MM.1S (cell line): Measurements from ENCODE around the gene ARPC5.
A peak's percentile ranks its signal among the peaks of the same experiment; 100 is the strongest.

Experiments
- DNase-seq: peaks from one replicate; pipeline ENCODE4 v3.0.0-alpha.2; 2015
- H2AFZ ChIP-seq: fragments of 300-600 bp; sonication (generic); 2 replicates; pipeline ENCODE4 v1.6.0; 2016; ENCODE audit warnings: antibody characterized with exemption, low read length
- H3F3A ChIP-seq: fragments of 300-600 bp; sonication (generic); 2 replicates; pipeline ENCODE4 v1.6.1; 2016; ENCODE audit warnings: mild to moderate bottlenecking, antibody characterized with exemption, low read length, moderate library complexity, mixed read lengths; ENCODE audit not compliant: insufficient read depth
- H3K27ac ChIP-seq: fragments of 300-600 bp; sonication (generic); 2 replicates; pipeline ENCODE4 v1.5.1; 2016; ENCODE audit warnings: mild to moderate bottlenecking, low read length
- H3K27me3 ChIP-seq: fragments of 300-600 bp; sonication (generic); replicated peaks from 2 replicates; pipeline ENCODE4 v1.6.0; 2016; ENCODE audit warnings: low read length; ENCODE audit not compliant: insufficient read depth
- H3K36me3 ChIP-seq: fragments of 300-600 bp; sonication (generic); replicated peaks from 2 replicates; pipeline ENCODE4 v1.6.1; 2016; ENCODE audit warnings: mild to moderate bottlenecking, low read length, mixed read lengths; ENCODE audit not compliant: insufficient read depth
- H3K4me1 ChIP-seq: fragments of 300-600 bp; sonication (generic); 2 replicates; pipeline ENCODE4 v1.6.1; 2016; ENCODE audit warnings: low read length, mixed read lengths
- H3K4me2 ChIP-seq: fragments of 300-600 bp; sonication (generic); 2 replicates; pipeline ENCODE4 v1.6.0; 2016; ENCODE audit warnings: low read depth, low read length
- H3K4me3 ChIP-seq: fragments of 300-600 bp; sonication (generic); 2 replicates; pipeline ENCODE4 v1.5.1; 2016; ENCODE audit warnings: low read length, mixed read lengths
- H3K79me2 ChIP-seq: fragments of 300-600 bp; sonication (generic); 2 replicates; pipeline ENCODE4 v1.6.1; 2016; ENCODE audit warnings: mixed run types, low read length, mixed read lengths
- H3K9ac ChIP-seq: fragments of 300-600 bp; sonication (generic); 2 replicates; pipeline ENCODE4 v1.6.1; 2016; ENCODE audit warnings: low read length, mixed read lengths
- H3K9me2 ChIP-seq: fragments of 300-600 bp; sonication (generic); replicated peaks from 2 replicates; pipeline ENCODE4 v1.6.1; 2016; ENCODE audit warnings: mild to moderate bottlenecking, low read length, mixed read lengths; ENCODE audit not compliant: insufficient read depth
- H3K9me3 ChIP-seq: fragments of 300-600 bp; sonication (generic); replicated peaks from 2 replicates; pipeline ENCODE4 v1.6.1; 2016; ENCODE audit warnings: mild to moderate bottlenecking, low read length, mixed read lengths; ENCODE audit not compliant: insufficient read depth
- H4K20me1 ChIP-seq: fragments of 300-600 bp; sonication (generic); 2 replicates; pipeline ENCODE4 v1.6.1; 2016; ENCODE audit warnings: mild to moderate bottlenecking, low read length, moderate library complexity, mixed read lengths; ENCODE audit not compliant: insufficient read depth
- EZH2 ChIP-seq: fragments of 300-600 bp; sonication (generic); optimal IDR thresholded peaks from 2 replicates; pipeline ENCODE3; 2017; ENCODE audit warnings: low read depth, mild to moderate bottlenecking, antibody characterized with exemption, low read length, mixed read lengths
- EZH2phosphoT487 ChIP-seq: fragments of 300-600 bp; sonication (generic); IDR thresholded peaks from 2 replicates; pipeline ENCODE4 v1.6.1; 2018; ENCODE audit warnings: antibody characterized with exemption, low read length
- TF ChIP-seq, protein P1 (sequence below): fragments of 300-600 bp; sonication (generic); IDR thresholded peaks from 2 replicates; pipeline ENCODE4 v1.5.1; 2016; ENCODE audit warnings: antibody characterized with exemption, low read length, mixed read lengths

Gene ARPC5

GRCh38 chr1:183635099-183635605, 431 bp downstream of the ARPC5 start:
- peak overlapping the region; percentile 73 for H3K4me2 ChIP-seq
- peak; percentile 42 for DNase-seq
- H3K79me2 ChIP-seq = peaks cover 54% of the 10 kb centered on the region
- H3K9ac ChIP-seq = peak overlapping the region; percentile 82
- peak overlapping the region; percentile 52; the same call in 1 of the 2 replicates for H3K27ac ChIP-seq
- peak overlapping the region; percentile 91 for H3K4me3 ChIP-seq
- peaks cover 5% of the 10 kb centered on the region; the same call in 1 of the 2 replicates for H4K20me1 ChIP-seq
- peak overlapping the region; percentile 69 for H2AFZ ChIP-seq
- peaks cover 21% of the 10 kb centered on the region for H3F3A ChIP-seq
- peaks cover 25% of the 10 kb centered on the region for H3K4me1 ChIP-seq
- no peaks in the 10 kb centered on the region for H3K9me2 ChIP-seq
- H3K36me3 ChIP-seq = peaks cover 7% of the 10 kb centered on the region; the same call in 1 of the 2 replicates
- H3K9me3 ChIP-seq = no peaks in the 10 kb centered on the region
- no peaks in the 10 kb centered on the region for H3K27me3 ChIP-seq
- no peak for TF ChIP-seq EZH2phosphoT487
- TF ChIP-seq, protein P1, sequence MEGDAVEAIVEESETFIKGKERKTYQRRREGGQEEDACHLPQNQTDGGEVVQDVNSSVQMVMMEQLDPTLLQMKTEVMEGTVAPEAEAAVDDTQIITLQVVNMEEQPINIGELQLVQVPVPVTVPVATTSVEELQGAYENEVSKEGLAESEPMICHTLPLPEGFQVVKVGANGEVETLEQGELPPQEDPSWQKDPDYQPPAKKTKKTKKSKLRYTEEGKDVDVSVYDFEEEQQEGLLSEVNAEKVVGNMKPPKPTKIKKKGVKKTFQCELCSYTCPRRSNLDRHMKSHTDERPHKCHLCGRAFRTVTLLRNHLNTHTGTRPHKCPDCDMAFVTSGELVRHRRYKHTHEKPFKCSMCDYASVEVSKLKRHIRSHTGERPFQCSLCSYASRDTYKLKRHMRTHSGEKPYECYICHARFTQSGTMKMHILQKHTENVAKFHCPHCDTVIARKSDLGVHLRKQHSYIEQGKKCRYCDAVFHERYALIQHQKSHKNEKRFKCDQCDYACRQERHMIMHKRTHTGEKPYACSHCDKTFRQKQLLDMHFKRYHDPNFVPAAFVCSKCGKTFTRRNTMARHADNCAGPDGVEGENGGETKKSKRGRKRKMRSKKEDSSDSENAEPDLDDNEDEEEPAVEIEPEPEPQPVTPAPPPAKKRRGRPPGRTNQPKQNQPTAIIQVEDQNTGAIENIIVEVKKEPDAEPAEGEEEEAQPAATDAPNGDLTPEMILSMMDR = peak; percentile 9; the same call in 1 of the 2 replicates

- H3F3A ChIP-seq = peaks cover 21% of the 10 kb centered on the region
- H3K79me2 ChIP-seq = peaks cover 57% of the 10 kb centered on the region
- no peaks in the 10 kb centered on the region for H3K9me2 ChIP-seq
- H3K27ac ChIP-seq = peak overlapping the region; percentile 52; the same call in 1 of the 2 replicates
- H3K36me3 ChIP-seq = peaks cover 13% of the 10 kb centered on the region; the same call in 1 of the 2 replicates
- TF ChIP-seq, protein P1 = no peak
- no peak for TF ChIP-seq EZH2
- TF ChIP-seq EZH2phosphoT487 = no peak
- H3K9ac ChIP-seq = peak overlapping the region; percentile 82
- H3K4me1 ChIP-seq = peaks cover 27% of the 10 kb centered on the region
- H3K4me3 ChIP-seq = peak overlapping the region; percentile 91
- H3K4me2 ChIP-seq = peak overlapping the region; percentile 73
- peaks cover 5% of the 10 kb centered on the region; the same call in 1 of the 2 replicates for H4K20me1 ChIP-seq
- H3K27me3 ChIP-seq = no peaks in the 10 kb centered on the region
- no peaks in the 10 kb centered on the region for H3K9me3 ChIP-seq
- H2AFZ ChIP-seq = peak overlapping the region; percentile 69
- peak; percentile 34 for DNase-seq
Measured at GRCh38 chr1:183634429-183635065, 1.0 kb downstream of the ARPC5 start.

DNA sequence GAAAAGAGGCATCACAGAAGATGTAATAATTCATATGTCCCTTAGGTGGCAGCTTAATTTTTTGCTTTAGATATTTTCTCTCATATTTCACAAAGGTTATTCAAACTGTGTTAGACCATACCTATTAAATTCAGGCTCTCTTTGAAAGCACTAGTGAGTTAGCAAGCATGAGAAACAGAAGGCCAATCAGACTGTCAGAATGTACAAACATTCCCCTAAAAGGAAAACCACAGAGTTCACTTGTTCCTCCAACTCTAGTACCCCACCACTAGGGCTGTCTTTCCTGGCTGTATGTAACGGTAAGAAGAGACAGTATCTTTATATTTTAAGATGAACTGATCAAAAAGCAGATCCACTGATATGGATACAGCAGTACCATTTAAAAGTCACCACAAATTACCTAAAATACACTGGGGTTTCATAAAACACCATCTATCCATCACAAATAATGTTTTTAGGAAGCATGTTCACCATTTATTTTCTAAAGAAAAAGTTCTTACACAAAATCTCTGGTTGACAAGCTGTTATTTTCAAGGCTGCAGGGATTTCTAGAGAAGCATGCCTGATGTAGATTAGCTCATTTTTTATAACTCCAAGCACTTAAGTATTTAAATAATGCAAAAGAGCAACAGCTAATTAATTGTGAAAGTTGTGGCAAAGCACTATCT, 1.8 kb downstream of the ARPC5 start:
- peak overlapping the region; percentile 82; the same call in 1 of the 2 replicates for H3K9ac ChIP-seq
- peak; percentile 82 for DNase-seq
- peak overlapping the region; percentile 73 for H3K4me2 ChIP-seq
- H3K79me2 ChIP-seq = peaks cover 64% of the 10 kb centered on the region
- H2AFZ ChIP-seq = no peak overlapping the region
- H3K9me2 ChIP-seq = no peaks in the 10 kb centered on the region
- peak overlapping the region; percentile 91 for H3K4me3 ChIP-seq
- no peaks in the 10 kb centered on the region for H3K9me3 ChIP-seq
- peaks cover 5% of the 10 kb centered on the region; the same call in 1 of the 2 replicates for H4K20me1 ChIP-seq
- H3K36me3 ChIP-seq = peaks cover 20% of the 10 kb centered on the region; the same call in 1 of the 2 replicates
- peaks cover 21% of the 10 kb centered on the region for H3F3A ChIP-seq
- H3K4me1 ChIP-seq = peaks cover 32% of the 10 kb centered on the region
- H3K27ac ChIP-seq = peak overlapping the region; percentile 52; the same call in 1 of the 2 replicates
- no peaks in the 10 kb centered on the region for H3K27me3 ChIP-seq
- TF ChIP-seq, protein P1 = peak; percentile 76
- no peak for TF ChIP-seq EZH2phosphoT487
- TF ChIP-seq EZH2 = no peak
